H1 (cell line): ENCODE data around the gene APBA3. TPM values are rescaled to one million over a fixed set of nuclear protein-coding genes. Genes with fewer than 3 reads are reported as not detected.

ENCODE experiments used
- CTCF ChIA-PET: fragments of 300-600 bp; sonication (Branson Sonifier 250); formaldehyde crosslinking; loops from one replicate; lab custom pipeline; 2021; ENCODE audit not compliant: partially characterized antibody; lab: Charles Lee
- POLR2A ChIA-PET: fragments of 300-600 bp; sonication (Branson Sonifier 250); formaldehyde crosslinking; loops from one replicate; lab custom pipeline; 2021; ENCODE audit warnings: inconsistent platforms; ENCODE audit not compliant: partially characterized antibody; lab: Charles Lee
- DNase-seq, 2 experiments: peaks; one replicate each; pipeline versions ENCODE4 v3.0.0 to v3.0.0-alpha.2; 2010 to 2022; ENCODE audit warnings: low spot score in 2 of 2, low read depth in 1 of 2, mixed read lengths in 1 of 2
- FAIRE-seq: peaks from 2 replicates; lab custom pipeline; 2011; peaks lifted over from hg19 to GRCh38; lab: Jason Lieb, UNC
- H2AFZ ChIP-seq: 2 replicates; pipeline ENCODE4 v1.8.1; 2012; ENCODE audit warnings: low read length, inconsistent platforms
- H2AK5ac ChIP-seq: 2 replicates; pipeline ENCODE4 v1.6.1; 2013; ENCODE audit warnings: low read depth, low read length
- H2BK120ac ChIP-seq: replicated peaks from 2 replicates; pipeline ENCODE3; 2013; ENCODE audit warnings: low read depth, low read length, inconsistent platforms
- H2BK12ac ChIP-seq: 2 replicates; pipeline ENCODE4 v1.6.1; 2013; ENCODE audit warnings: low read depth, low read length
- H2BK15ac ChIP-seq: 2 replicates; pipeline ENCODE4 v1.6.1; 2013; ENCODE audit warnings: low read length
- H2BK20ac ChIP-seq: 2 replicates; pipeline ENCODE4 v1.6.1; 2013; ENCODE audit warnings: low read length
- H2BK5ac ChIP-seq: 2 replicates; pipeline ENCODE4 v1.6.1; 2013; ENCODE audit warnings: low read depth, low read length
- H3K14ac ChIP-seq: 2 replicates; pipeline ENCODE4 v1.6.1; 2013; ENCODE audit warnings: inconsistent platforms; ENCODE audit not compliant: insufficient read length
- H3K18ac ChIP-seq: 2 replicates; pipeline ENCODE4 v1.6.1; 2013; ENCODE audit warnings: low read length; ENCODE audit errors: extremely low read depth
- H3K23ac ChIP-seq: 2 replicates; pipeline ENCODE4 v1.6.1; 2013; ENCODE audit warnings: inconsistent platforms; ENCODE audit not compliant: insufficient read length
- H3K23me2 ChIP-seq: 2 replicates; pipeline ENCODE4 v1.6.1; 2013; ENCODE audit warnings: low read depth, low read length
- H3K27ac ChIP-seq: 2 replicates; pipeline ENCODE4 v1.6.1; 2011; ENCODE audit warnings: low read depth, low read length, inconsistent platforms
- H3K27me3 ChIP-seq, 4 experiments: replicated peaks in 1 of 4; 1 replicate in 1 of 4; 2 replicates in 3 of 4; pipeline versions ENCODE4 v1.6.1 to v1.8.1; 2011 to 2013; ENCODE audit warnings: low read length in 3 of 4, mild to moderate bottlenecking in 3 of 4, inconsistent platforms in 2 of 4, mixed read lengths in 2 of 4, moderate library complexity in 1 of 4; ENCODE audit not compliant: control insufficient read depth in 3 of 4, insufficient read depth in 3 of 4; ENCODE audit errors: extremely low read depth in 1 of 4
- H3K36me3 ChIP-seq, 4 experiments: 2 replicates each; pipeline versions ENCODE4 v1.6.1 to v1.8.1; 2011 to 2013; ENCODE audit warnings: mild to moderate bottlenecking in 4 of 4, low read length in 3 of 4, moderate library complexity in 2 of 4, control low read depth in 1 of 4, inconsistent platforms in 1 of 4; ENCODE audit not compliant: insufficient read depth in 4 of 4, control insufficient read depth in 2 of 4
- H3K4ac ChIP-seq: replicated peaks from 2 replicates; pipeline ENCODE3; 2013; ENCODE audit warnings: low read length, low read depth, mixed read lengths, inconsistent platforms; ENCODE audit not compliant: insufficient read length
- H3K4me1 ChIP-seq, 4 experiments: replicated peaks in 1 of 4; 1 replicate in 1 of 4; 2 replicates in 3 of 4; pipeline versions ENCODE4 v1.6.1 to v1.8.1; 2011 to 2013; ENCODE audit warnings: low read length in 3 of 4, inconsistent platforms in 2 of 4, mixed read lengths in 1 of 4; ENCODE audit not compliant: insufficient read depth in 4 of 4, control insufficient read depth in 3 of 4
- H3K4me2 ChIP-seq, 2 experiments: 2 replicates each; pipeline versions ENCODE4 v1.6.1 to v1.8.1; 2011 to 2013; ENCODE audit warnings: low read depth in 2 of 2, low read length in 2 of 2, control low read depth in 1 of 2, inconsistent platforms in 1 of 2, mild to moderate bottlenecking in 1 of 2; ENCODE audit not compliant: insufficient read depth in 1 of 2
- H3K4me3 ChIP-seq, 4 experiments: fragments of 200-600, 300-600 bp in 1 of 4; sonication (generic), shearing (Covaris generic), sonication (Bioruptor Twin) in 1 of 4; 2 replicates each; pipeline versions ENCODE4 v1.5.1 to v1.8.1; 2011 to 2016; ENCODE audit warnings: low read length in 4 of 4, low read depth in 3 of 4, control low read depth in 2 of 4, inconsistent platforms in 2 of 4, mild to moderate bottlenecking in 2 of 4, mixed read lengths in 1 of 4, moderate library complexity in 1 of 4; ENCODE audit not compliant: insufficient read depth in 2 of 4; ENCODE audit errors: extremely low read depth in 1 of 4
- H3K56ac ChIP-seq: replicated peaks from 2 replicates; pipeline ENCODE3; 2013; ENCODE audit warnings: low read depth, mild to moderate bottlenecking, mixed read lengths, low read length, inconsistent platforms; ENCODE audit not compliant: insufficient read length
- H3K79me1 ChIP-seq: 2 replicates; pipeline ENCODE4 v1.6.1; 2013; ENCODE audit warnings: low read depth, low read length, control low read depth
- H3K79me2 ChIP-seq, 2 experiments: 2 replicates each; pipeline versions ENCODE4 v1.6.1 to v1.8.1; 2012 to 2013; ENCODE audit warnings: low read length in 2 of 2, mild to moderate bottlenecking in 2 of 2, inconsistent platforms in 1 of 2; ENCODE audit not compliant: insufficient read depth in 2 of 2, control insufficient read depth in 1 of 2
- H3K9ac ChIP-seq, 4 experiments: replicated peaks in 1 of 4; 1 replicate in 1 of 4; 2 replicates in 3 of 4; pipeline versions ENCODE4 v1.6.1 to v1.8.1; 2011 to 2013; ENCODE audit warnings: low read depth in 3 of 4, low read length in 3 of 4, control low read depth in 2 of 4, mild to moderate bottlenecking in 2 of 4, moderate library complexity in 2 of 4, inconsistent platforms in 1 of 4; ENCODE audit errors: extremely low read depth in 1 of 4
- H3K9me3 ChIP-seq, 2 experiments: 2 replicates each; pipeline versions ENCODE4 v1.6.1 to v1.8.1; 2012 to 2013; ENCODE audit warnings: mild to moderate bottlenecking in 2 of 2, moderate library complexity in 2 of 2, control low read depth in 1 of 2, inconsistent platforms in 1 of 2, low read depth in 1 of 2, low read length in 1 of 2, mixed read lengths in 1 of 2; ENCODE audit not compliant: insufficient read depth in 2 of 2
- H4K20me1 ChIP-seq, 2 experiments: replicated peaks in 1 of 2; 2 replicates each; pipeline versions ENCODE3 to v1.8.1; 2011 to 2013; ENCODE audit warnings: inconsistent platforms in 2 of 2, low read length in 2 of 2, mild to moderate bottlenecking in 1 of 2; ENCODE audit not compliant: insufficient read depth in 2 of 2, control insufficient read depth in 1 of 2
- H4K5ac ChIP-seq: 2 replicates; pipeline ENCODE4 v1.6.1; 2013; ENCODE audit warnings: low read length, low read depth, mixed read lengths, inconsistent platforms; ENCODE audit not compliant: insufficient read length
- H4K8ac ChIP-seq: 2 replicates; pipeline ENCODE4 v1.8.0; 2013; ENCODE audit warnings: mild to moderate bottlenecking, moderate library complexity, low read length, inconsistent platforms; ENCODE audit not compliant: insufficient read depth; ENCODE audit errors: extremely low read depth
- H4K91ac ChIP-seq: replicated peaks from 2 replicates; pipeline ENCODE3; 2013; ENCODE audit warnings: low read length, mixed read lengths, inconsistent platforms; ENCODE audit not compliant: insufficient read length
- E2F6 ChIP-seq: IDR thresholded peaks from 2 replicates; pipeline ENCODE4 v1.6.1; 2012; ENCODE audit warnings: inconsistent platforms
- FOSL1 ChIP-seq: IDR thresholded peaks from 2 replicates; pipeline ENCODE4 v1.6.1; 2011; ENCODE audit warnings: mild to moderate bottlenecking, low read depth, low read length, moderate library complexity; ENCODE audit not compliant: insufficient read depth
- MAX ChIP-seq: IDR thresholded peaks from 2 replicates; pipeline ENCODE4 v1.6.1; 2012; ENCODE audit warnings: inconsistent platforms
- RBBP5 ChIP-seq: IDR thresholded peaks from 2 replicates; pipeline ENCODE4 v1.7.1; 2012; ENCODE audit warnings: low read depth, mild to moderate bottlenecking, inconsistent platforms, low read length, moderate library complexity, borderline replicate concordance
- SUZ12 ChIP-seq: fragments of 200-600 bp; sonication (generic); IDR thresholded peaks from 2 replicates; pipeline ENCODE4 v1.6.1; 2012; ENCODE audit warnings: mild to moderate bottlenecking, inconsistent platforms, low read length, moderate library complexity, mixed read lengths
- TBP ChIP-seq: IDR thresholded peaks from 2 replicates; pipeline ENCODE4 v1.6.1; 2011; ENCODE audit warnings: low read depth, low read length, improper control_type of control experiment
- TCF12 ChIP-seq: IDR thresholded peaks from 2 replicates; pipeline ENCODE4 v1.6.1; 2011; ENCODE audit warnings: low read depth, mild to moderate bottlenecking, low read length
- WGBS, 2 experiments: shearing (Covaris generic) in 1 of 2; methylation state at CpG; one replicate each; pipeline versions ENCODE4 v1.1.6 to v1.1.7; 2013 to 2015; ENCODE audit warnings: low lambda C conversion rate in 2 of 2, mixed read lengths in 2 of 2, inconsistent platforms in 1 of 2, low coverage in 1 of 2, missing lambda C conversion rate in 1 of 2; ENCODE audit not compliant: insufficient replicate concordance in 2 of 2, insufficient coverage in 1 of 2, insufficient read length in 1 of 2; ENCODE audit errors: extremely low coverage in 1 of 2, missing lambda C conversion rate in 1 of 2; 5-methylcytosine and 5-hydroxymethylcytosine counted together
- polyA plus RNA-seq, 7 experiments: library from polyadenylated mRNA; depleted of rRNA in 3 of 7; stranded (reverse) in 5 of 7; unstranded in 2 of 7; fragments of >200 nt in 5 of 7; fragments of 200-250 nt in 2 of 7; gene quantifications; 1 replicate in 5 of 7; 2 replicates in 1 of 7; 4 replicates in 1 of 7; pipeline versions ENCODE4 v1.2.1 to v1.2.3, GENCODE V29; 2011 to 2013; ENCODE audit warnings: missing spikeins in 2 of 7, mixed read lengths in 2 of 7
- total RNA-seq: library from RNA; stranded (reverse); fragmentation: NEBNext Ultra II Directional; extraction: Animal tissue kit (Norgen Biotek cat#: 25700); gene quantifications from 2 replicates; pipeline ENCODE4 v1.2.1, GENCODE V29; 2021

Gene APBA3
- total and polyA plus RNA-seq, 2 of the 8 experiments (the other 6 are each of a cell fraction or from before 2014, with no cell fraction given) = 21.4 to 36.9 TPM

- Histone ChIP-seq H3K23ac (no peak within 1 kb of the TSS), H2BK20ac (peak within 1 kb of the TSS; percentile 43; the same call in 1 of the 2 replicates), H2BK5ac (peak within 1 kb of the TSS; percentile 77; the same call in 1 of the 2 replicates), H3K79me1 (no peaks in the 10 kb centered on the region), H3K27me3 (peaks cover 0 to 3% (median 0%) of the 10 kb centered on the region in 4 experiments; a peak in 1 of 7 replicates), H3K4me2 (peak within 1 kb of the TSS; percentile 54 to 62), H3K79me2 (no peaks in the 10 kb centered on the region), H4K8ac (peak within 1 kb of the TSS; percentile 76; the same call in 1 of the 2 replicates), H4K5ac (peak within 1 kb of the TSS; percentile 48), H4K20me1 (peaks cover 0 to 2% of the 10 kb centered on the region in 2 experiments), H2BK15ac (0 out of 2 replicates have a peak within 1 kb of the TSS, but pooled peaks have one; percentile 95), H3K56ac (no peak within 1 kb of the TSS), H2BK12ac (peak within 1 kb of the TSS; percentile 93; the same call in 1 of the 2 replicates), H2BK120ac (no peak within 1 kb of the TSS), H3K4me1 (peaks cover 0 to 20% (median 14%) of the 10 kb centered on the region in 4 experiments; a peak in 4 of 7 replicates), H2AFZ (peak within 1 kb of the TSS; percentile 58), H3K9me3 (no peaks in the 10 kb centered on the region), H3K9ac (no peak within 1 kb of the TSS; a peak in 1 of 7 replicates), H3K14ac (no peak within 1 kb of the TSS), H3K27ac (no peak within 1 kb of the TSS), H3K4ac (peak within 1 kb of the TSS; percentile 85), H2AK5ac (0 out of 2 replicates have a peak within 1 kb of the TSS, but pooled peaks have one; percentile 53), H3K23me2 (no peaks in the 10 kb centered on the region), H3K18ac (peak within 1 kb of the TSS; percentile 68), H3K4me3 (peak within 1 kb of the TSS in 3 of 4 experiments; percentile 10 to 46 (median 14); a peak in 3 of 8 replicates), H4K91ac (peak within 1 kb of the TSS; percentile 66), H3K36me3 (no peaks in the 10 kb centered on the region)
- WGBS, 2 experiments = 46% methylated on average over 21 of the region's 24 CpGs; no CpG with 5 or more reads in 1 of the 2 experiments
- TF ChIP-seq MAX (peak; percentile 45; the same call in 1 of the 2 replicates), E2F6 (no peak), TCF12 (peak; percentile 36; the same call in 1 of the 2 replicates), TBP (no peak), FOSL1 (no peak), RBBP5 (0 out of 2 replicates have a peak, but pooled peaks have one; percentile 27), SUZ12 (0 out of 2 replicates have a peak, but pooled peaks have one; percentile 22)
- POLR2A ChIA-PET = interaction anchor here (1.0 to 1.9 kb wide), 5 partner anchors 13 to 277 kb away, joined by 3 to 7 read pairs (median 4); partner anchors contain the start of gene EEF2
- FAIRE-seq (no peak), DNase-seq (peak in 1 of 2 experiments; percentile 61)
- CTCF ChIA-PET = interaction anchor here (0.6 to 13.9 kb wide), 22 partner anchors 9 to 1204 kb away, joined by 3 to 110 read pairs (median 4); partner anchors contain the start of genes GIPC3 and PIP5K1C
These were observed 53.1 kb downstream of the APBA3 start, which contains the start of gene TJP3 for GRCh38 chr19:3708207-3708931. TJP3 (plus strand) TSS chr19:3708384; CDS start chr19:3728433, 20,049 bp downstream.
